ENCODE results near the gene TRANK1. TPM values are rescaled to one million over a fixed set of nuclear protein-coding genes. Genes with fewer than 3 reads are reported as not detected.

The TRANK1 gene
- total RNA-seq, 1 experiment from 2014 or later, result 0.58 TPM

GRCh38 chr3:36900474-36901443 lies 44.1 kb downstream of the TRANK1 start:
- POLR2A ChIA-PET (ENCODE audit: unreplicated experiment), result no interaction called here
- no peaks in the 10 kb centered on the region for H3K9me2 ChIP-seq (replicated peaks; ENCODE audit: low read length)
- no peak overlapping the region for H3K4me2 ChIP-seq (ENCODE audit: low read length)
- no peaks in the 10 kb centered on the region for H3K4me1 ChIP-seq (ENCODE audit: insufficient read depth, low read length)
- no TSS peak for BruUV-seq (replicated peaks)
- H3K36me3 ChIP-seq (ENCODE audit: low read depth, low read length), result no peaks in the 10 kb centered on the region
- no peak overlapping the region for H3K27ac ChIP-seq (ENCODE audit: low read length)
- CTCF ChIA-PET, result interaction anchor here (0.7 kb wide), 1 partner anchor 826 kb away, joined by 3 read pairs; no protein-coding TSS in a partner anchor
- intact Hi-C loops (cut with micrococcal nuclease), result no loop called here
- H3K9ac ChIP-seq (ENCODE audit: low read length), result no peak overlapping the region
- no peak overlapping the region for H3K4me3 ChIP-seq (ENCODE audit: low read length)
- H4K20me1 ChIP-seq (ENCODE audit: low read length), result no peaks in the 10 kb centered on the region
- H3K9me3 ChIP-seq (ENCODE audit: low read length), result no peaks in the 10 kb centered on the region
- H3K79me2 ChIP-seq (ENCODE audit: low read length), result no peaks in the 10 kb centered on the region
- no peak for DNase-seq
- no peak for ATAC-seq
- TF ChIP-seq EZH2 (IDR thresholded peaks at IDR 0.05; ENCODE audit: low read length, unreplicated experiment) (no peak), CTCF (conservative IDR thresholded peaks at IDR 0.05; ENCODE audit: low read depth, low read length) (no peak), EZH2phosphoT487 (IDR thresholded peaks at IDR 0.05; ENCODE audit: borderline replicate concordance, low read length) (no peak)
- no peaks in the 10 kb centered on the region for H3F3A ChIP-seq (ENCODE audit: low read length, unreplicated experiment)
- H2AFZ ChIP-seq (ENCODE audit: low read length), result no peak overlapping the region
- no peaks in the 10 kb centered on the region for H3K27me3 ChIP-seq (ENCODE audit: low read length)

GRCh38 chr3:36895496-36896409 lies 49.1 kb downstream of the TRANK1 start:
- ChIA-PET CTCF (no interaction called here), POLR2A (ENCODE audit: unreplicated experiment) (no interaction called here)
- DNase-seq (no peak), ATAC-seq (no peak)
- Histone ChIP-seq H4K20me1 (ENCODE audit: low read length) (no peaks in the 10 kb centered on the region), H3K27me3 (ENCODE audit: low read length) (no peaks in the 10 kb centered on the region), H3K4me1 (ENCODE audit: insufficient read depth, low read length) (no peaks in the 10 kb centered on the region), H3K9me3 (ENCODE audit: low read length) (no peaks in the 10 kb centered on the region), H3K4me2 (ENCODE audit: low read length) (no peak overlapping the region), H3K9ac (ENCODE audit: low read length) (no peak overlapping the region), H3K4me3 (ENCODE audit: low read length) (no peak overlapping the region), H3K36me3 (ENCODE audit: low read depth, low read length) (no peaks in the 10 kb centered on the region), H3K79me2 (ENCODE audit: low read length) (no peaks in the 10 kb centered on the region), H3F3A (ENCODE audit: low read length, unreplicated experiment) (no peaks in the 10 kb centered on the region), H3K27ac (ENCODE audit: low read length) (no peak overlapping the region), H3K9me2 (replicated peaks; ENCODE audit: low read length) (no peaks in the 10 kb centered on the region), H2AFZ (ENCODE audit: low read length) (no peak overlapping the region)
- no peak for TF ChIP-seq EZH2phosphoT487 (IDR thresholded peaks at IDR 0.05; ENCODE audit: borderline replicate concordance, low read length)
- TF ChIP-seq EZH2 (IDR thresholded peaks at IDR 0.05; ENCODE audit: low read length, unreplicated experiment), result no peak
- no peak for TF ChIP-seq CTCF (conservative IDR thresholded peaks at IDR 0.05; ENCODE audit: low read depth, low read length)
- intact Hi-C loops (cut with micrococcal nuclease), result no loop called here
- no TSS peak for BruUV-seq (replicated peaks)
